CMK (cell line): Measurements from ENCODE around the gene ARID1B.

Experiments used
- DNase-seq: peaks from one replicate; pipeline ENCODE4 v3.0.0-alpha.2; 2010; ENCODE audit warnings: low read depth

ARID1B gene

DNA sequence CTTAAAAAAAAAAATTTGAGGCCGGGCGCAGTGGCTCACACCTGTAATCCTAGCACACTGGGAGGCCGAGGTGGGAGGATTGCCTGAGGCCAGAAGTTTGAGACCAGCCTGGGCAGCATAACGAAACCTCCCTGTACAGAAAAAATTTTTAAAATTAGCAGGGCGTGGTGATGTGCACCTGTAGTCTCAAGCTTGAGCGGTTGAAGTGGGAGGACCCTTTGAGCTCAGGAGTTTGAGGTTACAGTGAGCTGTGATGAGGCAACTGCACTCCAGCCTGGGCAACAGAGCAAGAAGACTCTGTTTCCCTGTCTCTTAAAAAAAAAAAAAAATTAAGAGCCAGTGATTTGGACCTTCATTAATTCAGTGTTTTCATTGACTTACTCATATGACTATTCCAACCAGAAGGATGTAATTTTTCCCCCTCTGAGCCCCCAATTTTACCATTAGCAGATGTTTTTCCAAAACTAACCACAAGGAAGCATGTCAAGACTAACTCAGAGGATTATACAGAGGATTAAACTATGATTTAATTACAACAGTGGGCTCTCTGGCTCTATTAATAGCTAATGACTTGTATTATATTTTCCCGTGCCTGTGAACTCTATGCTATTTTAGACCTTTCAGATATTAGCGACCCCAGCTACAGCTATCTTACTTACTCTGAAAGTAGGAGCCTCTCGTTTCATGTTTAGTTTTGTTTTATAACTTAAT, 75.1 kb downstream of the ARID1B start:
- no peak for DNase-seq

DNA sequence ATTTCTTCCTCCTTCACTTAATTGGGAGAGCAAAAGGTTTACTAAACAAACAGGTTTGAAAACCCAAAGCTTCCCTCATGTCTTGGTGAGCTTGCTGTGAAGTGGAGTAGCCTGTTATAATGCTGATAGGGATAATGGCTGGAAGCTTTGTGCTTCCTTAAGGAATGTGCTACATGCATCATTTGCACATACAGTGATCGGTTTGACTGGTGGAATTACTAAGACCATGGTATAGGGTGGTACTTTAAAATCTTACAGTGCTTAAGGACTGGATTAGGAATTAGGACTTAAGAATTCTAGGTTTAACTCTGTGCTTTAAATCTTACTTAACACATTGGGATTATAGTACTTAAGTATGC, 75.7 kb downstream of the ARID1B start:
- no peak for DNase-seq

DNA sequence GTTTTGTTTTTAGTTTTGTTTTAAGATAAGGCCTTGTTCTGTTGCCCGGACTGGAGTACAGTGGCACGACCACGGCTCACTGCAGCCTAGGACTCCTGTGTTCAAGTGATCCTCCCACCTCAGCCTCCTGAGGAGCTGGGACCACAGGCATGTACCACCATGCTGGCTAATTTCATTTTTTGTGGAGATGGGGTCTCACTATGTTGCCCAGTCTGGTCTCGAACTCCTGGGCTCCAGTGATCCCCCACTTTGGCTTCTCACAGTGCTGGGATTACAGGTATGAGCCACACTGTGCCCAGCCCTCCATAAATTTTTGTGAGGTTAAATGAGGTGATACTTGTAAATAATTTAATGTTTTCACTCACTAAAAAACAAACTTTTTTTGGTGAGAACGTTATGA, 76.6 kb downstream of the ARID1B start:
- DNase-seq, result no peak

DNA sequence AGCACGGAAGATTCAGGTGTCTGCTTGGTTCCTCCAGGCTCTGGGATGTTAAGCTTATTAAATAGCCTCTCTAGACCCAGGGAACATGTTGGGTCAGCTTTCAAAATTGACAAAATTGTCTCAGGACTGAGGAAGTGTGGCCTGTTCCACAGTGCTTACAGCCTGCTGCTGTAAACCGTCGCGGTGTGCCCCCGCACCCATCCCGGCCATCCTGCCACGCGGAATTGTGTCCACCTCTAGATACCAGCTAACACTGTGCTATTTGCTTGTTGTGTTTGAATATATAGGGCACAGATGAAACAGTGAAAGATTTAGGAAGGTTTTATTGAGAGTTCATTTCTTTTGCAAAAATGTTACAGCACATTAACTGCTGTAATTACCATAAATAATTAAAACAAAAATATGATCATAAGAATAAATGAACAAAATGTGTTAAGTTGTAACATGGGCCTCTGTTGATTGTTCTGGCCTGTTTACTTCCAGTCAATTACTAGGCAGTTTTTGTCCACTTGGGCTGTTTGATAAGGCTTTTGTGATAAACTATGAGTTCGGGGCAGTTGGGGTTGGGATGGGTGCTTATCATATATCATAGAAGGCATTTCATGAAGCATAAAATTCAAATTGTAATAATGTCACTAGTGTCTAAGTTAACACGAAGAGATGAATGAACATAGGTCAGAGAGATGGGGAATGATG, 77.4 kb downstream of the ARID1B start:
- no peak for DNase-seq

- DNase-seq, result no peak
Measured at GRCh38 chr6:156857573-156857972, 80.4 kb downstream of the ARID1B start.

GRCh38 chr6:156859686-156860085, 82.5 kb downstream of the ARID1B start:
- no peak for DNase-seq

GRCh38 chr6:156862711-156863110, 85.5 kb downstream of the ARID1B start:
- DNase-seq, result no peak

DNA sequence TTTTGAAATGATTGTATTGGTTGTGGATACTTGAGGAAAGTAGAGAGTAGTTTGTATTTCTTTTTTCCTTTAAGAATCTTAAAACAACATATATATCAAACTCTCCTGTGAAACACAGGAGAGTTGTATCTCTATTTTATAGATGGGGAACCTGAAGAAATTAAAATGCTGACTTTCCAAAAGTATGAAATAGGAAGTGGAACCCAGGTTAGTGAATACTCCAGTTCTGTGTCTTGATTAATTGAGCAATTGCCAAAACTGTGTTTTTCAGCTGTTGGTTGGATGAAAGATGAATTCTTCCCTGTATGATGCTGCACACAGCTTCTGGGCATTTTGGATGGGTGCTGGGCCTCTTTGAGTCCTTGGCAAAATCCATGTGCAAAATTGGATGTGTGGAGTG, 86.3 kb downstream of the ARID1B start:
- no peak for DNase-seq

GRCh38 chr6:156864557-156864956, 87.4 kb downstream of the ARID1B start:
- DNase-seq, result no peak

- DNase-seq, result no peak
Measured at GRCh38 chr6:156865019-156865629, 87.9 kb downstream of the ARID1B start.

DNA sequence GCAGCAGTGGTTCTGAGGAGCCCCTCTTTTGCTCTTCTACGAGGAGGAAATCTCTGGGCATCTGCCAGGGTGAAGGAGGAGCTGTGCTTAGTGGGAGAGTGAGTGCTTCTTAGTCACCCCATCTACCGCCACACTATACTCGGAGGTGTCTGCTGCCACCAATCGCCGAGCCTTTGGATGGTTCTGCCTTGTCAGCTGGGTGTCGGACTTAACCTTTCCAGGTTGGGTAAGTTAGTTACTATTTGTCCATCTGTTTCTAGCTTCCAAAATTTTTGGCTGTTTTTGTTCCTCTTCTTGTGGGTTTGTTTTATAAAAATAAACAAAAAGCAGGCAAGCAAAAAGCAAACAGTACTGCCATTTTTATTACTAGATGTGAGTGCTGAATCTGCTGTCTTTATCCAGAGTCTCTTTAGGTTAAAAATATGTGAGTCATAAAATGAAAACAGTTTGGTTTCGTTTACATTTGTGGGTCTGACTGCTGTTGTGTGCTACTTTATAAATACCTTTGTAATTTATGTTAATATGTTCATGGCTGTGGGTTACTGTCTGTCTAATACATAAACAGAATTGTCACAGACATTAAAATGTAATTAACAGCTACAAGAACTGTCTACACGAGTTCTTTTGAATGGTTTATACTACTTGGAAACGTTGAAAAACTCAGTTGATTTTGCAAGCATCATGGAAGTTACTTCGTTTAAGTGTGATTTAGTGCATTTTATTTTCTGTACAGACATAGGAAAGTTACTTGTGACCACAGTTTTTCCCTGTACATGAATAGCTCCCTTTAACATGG, 89.2 kb downstream of the ARID1B start:
- no peak for DNase-seq

DNA sequence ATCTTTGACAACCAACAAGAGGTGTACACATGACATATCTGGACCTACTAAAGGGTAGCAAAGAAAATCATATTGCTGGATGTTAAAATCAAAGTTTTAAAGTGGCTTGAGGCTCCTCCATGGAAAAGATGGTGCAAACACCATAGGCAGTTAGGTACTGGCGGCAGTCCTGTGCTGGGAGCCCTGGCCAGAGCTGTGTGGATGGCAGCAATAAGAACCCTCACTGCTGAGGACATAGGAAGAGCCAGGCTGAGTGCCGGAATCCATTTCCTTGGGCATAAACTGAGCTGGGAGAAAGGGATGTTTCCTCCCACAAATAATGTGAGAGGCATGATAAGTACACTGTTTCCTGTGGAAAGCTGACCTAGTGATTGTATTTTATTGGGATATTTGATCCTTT, 89.9 kb downstream of the ARID1B start:
- DNase-seq, result no peak

DNA sequence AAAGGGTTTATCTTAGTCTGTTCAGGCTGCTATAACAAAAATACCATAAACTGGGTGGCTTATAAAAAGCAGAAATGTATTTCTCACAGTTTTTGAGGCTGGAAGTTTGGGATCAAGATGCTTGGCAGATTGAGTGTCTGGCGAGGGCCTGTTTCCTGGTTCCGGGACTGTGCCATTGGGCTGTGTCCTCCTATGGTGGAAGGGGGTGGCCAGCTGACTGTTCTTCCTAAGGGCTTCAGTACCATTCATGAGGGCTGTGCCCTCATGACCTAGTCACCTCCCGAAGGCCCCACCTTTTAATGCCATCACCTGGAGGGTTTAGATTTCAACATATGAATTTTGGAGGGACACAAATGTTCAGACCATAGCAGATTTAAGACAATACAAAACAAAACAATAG, 91.2 kb downstream of the ARID1B start:
- no peak for DNase-seq

- no peak for DNase-seq
Measured at GRCh38 chr6:156869980-156870398, 92.8 kb downstream of the ARID1B start.

DNA sequence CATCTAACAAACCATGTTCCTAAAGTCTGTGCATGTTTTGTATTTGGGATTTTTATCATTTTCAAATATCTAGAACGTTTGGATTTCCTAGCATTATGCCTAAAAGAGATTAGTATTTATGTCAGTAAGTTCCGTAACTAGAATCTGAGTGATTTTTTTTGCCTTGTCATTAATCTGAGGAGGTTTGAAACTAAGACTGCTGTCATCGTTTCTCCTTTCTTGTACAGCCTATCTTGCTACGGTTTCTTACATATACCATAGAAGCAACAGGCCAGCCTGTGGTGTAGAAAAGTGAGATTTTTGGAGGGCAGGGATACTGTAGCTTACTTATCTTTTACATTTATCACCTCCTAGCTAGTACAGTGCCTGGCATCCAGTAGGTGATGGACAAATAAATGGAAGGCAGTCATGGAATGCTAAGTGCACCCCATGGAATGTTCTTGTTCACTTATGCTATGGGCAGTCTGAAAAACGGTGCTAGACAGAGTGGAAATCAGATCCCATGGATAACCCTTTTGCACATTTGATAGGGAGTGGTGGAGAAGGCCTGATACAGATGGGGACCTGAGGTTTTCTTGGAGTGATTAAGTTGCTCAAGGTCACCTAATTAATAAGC, 93.9 kb downstream of the ARID1B start:
- DNase-seq, result no peak

DNA sequence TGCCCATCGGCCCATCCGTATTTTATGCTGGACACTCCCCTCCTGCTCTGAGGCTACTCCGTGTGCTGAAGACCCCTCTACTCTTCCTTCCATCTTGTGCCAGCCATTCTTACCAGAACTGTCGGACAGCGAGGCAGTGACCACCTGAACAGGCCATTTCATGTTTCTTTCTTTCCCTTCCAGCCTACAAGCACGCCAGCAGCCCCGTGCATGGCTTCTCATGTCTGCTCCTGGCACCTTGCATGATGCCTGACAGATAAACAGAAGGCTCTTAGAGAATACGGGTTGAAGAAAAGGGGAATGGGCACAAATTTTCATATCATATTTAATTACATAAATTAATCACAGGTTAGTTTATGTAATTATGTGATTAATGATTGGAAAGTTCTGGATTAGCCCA, 95.7 kb downstream of the ARID1B start:
- no peak for DNase-seq

- no peak for DNase-seq
Measured at GRCh38 chr6:156873654-156874380, 96.6 kb downstream of the ARID1B start.

GRCh38 chr6:156875062-156875461, 97.9 kb downstream of the ARID1B start:
- no peak for DNase-seq

DNA sequence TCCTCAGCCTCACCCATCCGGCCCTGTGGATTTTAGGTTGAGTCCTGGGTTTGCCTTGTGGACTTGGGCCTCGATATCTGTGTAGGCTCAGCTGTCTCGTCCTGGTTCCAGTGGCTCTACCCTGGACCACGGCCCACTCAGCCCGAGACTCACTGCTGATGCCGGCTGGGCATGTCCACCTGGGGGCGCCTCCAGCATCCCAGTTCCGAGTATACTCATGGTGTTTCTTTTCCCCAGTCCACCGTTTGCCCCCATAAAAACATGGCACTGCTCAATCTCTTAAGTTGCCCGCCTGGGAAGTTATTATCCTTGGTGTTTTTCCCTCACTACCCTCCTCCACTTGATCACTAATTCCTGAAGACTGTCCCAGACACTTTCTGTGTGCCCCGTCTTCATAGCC, 99.1 kb downstream of the ARID1B start:
- no peak for DNase-seq

DNA sequence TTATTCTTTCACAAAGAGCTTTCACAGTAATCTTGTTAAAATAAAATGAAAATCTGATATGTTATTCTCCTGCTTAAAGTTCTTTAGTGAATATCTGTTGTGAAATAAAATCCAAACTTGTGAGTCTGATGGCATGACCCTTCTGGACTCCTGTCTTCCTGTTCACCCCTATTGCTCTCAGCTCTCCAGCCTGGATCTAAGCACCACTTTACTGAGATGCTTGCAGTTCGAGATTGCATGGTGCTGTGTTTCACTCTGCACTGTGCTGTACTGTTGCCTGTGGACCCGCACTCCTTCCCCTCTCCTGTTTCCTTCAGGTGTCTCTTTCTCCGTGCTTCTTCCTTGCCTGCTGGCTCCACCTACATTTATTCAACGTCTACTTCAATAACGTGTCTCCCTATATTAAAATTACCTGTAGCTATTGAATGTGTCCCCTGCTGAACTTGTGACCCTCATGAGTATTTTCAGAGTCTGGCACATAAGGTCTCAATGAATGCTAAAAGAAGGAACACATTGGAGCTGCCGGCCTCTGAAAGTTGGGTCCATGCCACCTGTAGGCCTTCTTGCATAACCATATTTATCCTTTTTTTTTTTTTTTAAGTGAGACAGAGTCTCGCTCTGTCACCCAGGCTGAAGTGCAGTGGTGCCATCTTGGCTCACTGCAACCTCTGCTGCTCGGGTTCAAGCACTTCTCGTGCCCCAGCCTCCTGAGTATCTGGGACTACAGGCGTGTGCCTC, 100.1 kb downstream of the ARID1B start:
- DNase-seq, result no peak

DNA sequence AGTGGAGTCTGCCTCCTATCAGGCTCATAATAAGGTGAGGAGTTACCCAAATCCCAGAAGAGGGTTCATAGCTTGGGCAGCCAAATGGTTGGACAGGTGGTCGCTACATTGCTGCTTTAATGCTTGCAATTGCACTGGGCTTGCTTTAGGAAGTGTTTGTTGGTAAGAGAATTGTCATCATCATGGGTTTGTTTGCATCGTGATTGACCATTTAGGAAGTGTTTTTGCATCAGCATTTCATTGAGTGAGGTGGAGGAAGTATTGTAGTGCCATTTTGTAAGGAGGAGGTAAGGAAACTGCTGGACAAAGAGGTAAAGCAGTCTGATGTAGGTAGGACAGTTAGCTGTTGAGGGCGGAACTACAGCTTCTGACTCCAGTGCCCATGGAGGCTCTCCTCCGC, 101.5 kb downstream of the ARID1B start:
- no peak for DNase-seq
